Ovary (tissue), 3 donors: Measurements from ENCODE around the gene KIAA1217.

Experiments
- CTCF ChIP-seq, 3 donors: fragments of 450-650 bp in 2 of 3; fragments of 200-600 bp in 1 of 3; IDR thresholded peaks; one replicate each; pipeline versions ENCODE4 v1.5.1 to v1.8.0; 2016 to 2022; ENCODE audit warnings: antibody characterized with exemption in 3 of 3, mild to moderate bottlenecking in 1 of 3
- EP300 ChIP-seq: sonication (generic); formaldehyde crosslinking; IDR thresholded peaks from one replicate; pipeline ENCODE4 v1.6.1; 2017; ENCODE audit warnings: antibody characterized with exemption
- POLR2A ChIP-seq: fragments of 450-650 bp; IDR thresholded peaks from one replicate; pipeline ENCODE4 v1.6.1; 2017; ENCODE audit warnings: antibody characterized with exemption, mild to moderate bottlenecking, moderate library complexity
- donor health status: DM: no; HTN: no; CAD: no.

DNA sequence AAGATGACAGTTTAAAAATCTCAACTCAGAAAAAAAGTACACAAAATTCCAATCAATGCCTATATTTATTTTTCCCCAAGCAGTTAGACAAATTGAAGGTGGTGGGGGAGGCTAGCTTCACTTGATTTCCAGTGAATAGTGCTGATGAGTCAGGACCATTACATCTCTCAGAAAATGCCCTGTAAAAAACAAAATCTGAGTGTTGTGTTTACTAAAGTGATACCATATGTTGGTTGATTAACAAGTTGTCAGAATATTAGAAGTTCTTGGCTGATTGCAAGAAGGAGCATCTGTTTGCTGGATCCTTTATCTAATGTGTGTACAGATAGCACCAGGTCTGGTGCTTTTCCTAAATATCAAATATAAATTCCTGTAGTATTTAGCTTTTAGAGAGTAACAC, 31.3 kb upstream of the KIAA1217 start:
- TF ChIP-seq CTCF (IDR thresholded peaks at IDR 0.05), result no peak
- no peak for TF ChIP-seq EP300
- TF ChIP-seq POLR2A, result no peak
